Measurements from ENCODE around the gene TBC1D22A. TPM values are rescaled to one million over a fixed set of nuclear protein-coding genes. Genes with fewer than 3 reads are reported as not detected.

TBC1D22A gene
- polyA plus RNA-seq, 1 donor from 2014 or later, result 9.3 TPM

GRCh38 chr22:47177334-47177815, 414.9 kb downstream of the TBC1D22A start:
- H3K79me2 ChIP-seq (replicated peaks; ENCODE audit: insufficient read depth, low read length), result no peaks in the 10 kb centered on the region
- no peaks in the 10 kb centered on the region for H3F3A ChIP-seq (ENCODE audit: insufficient read depth, low read length, poor library complexity, severe bottlenecking)
- no peak overlapping the region for H3K4me3 ChIP-seq (ENCODE audit: low read length)
- no peaks in the 10 kb centered on the region for H3K36me3 ChIP-seq (ENCODE audit: insufficient read depth, low read length)
- no peak overlapping the region for H2AFZ ChIP-seq (ENCODE audit: low read depth, low read length)
- H3K27ac ChIP-seq (ENCODE audit: low read length), result no peak overlapping the region
- TF ChIP-seq SMC3 (conservative IDR thresholded peaks at IDR 0.05; ENCODE audit: poor library complexity) (no peak), CTCF (IDR thresholded peaks at IDR 0.05; ENCODE audit: poor library complexity, severe bottlenecking) (no peak), TAF1 (IDR thresholded peaks at IDR 0.05; ENCODE audit: low read depth) (no peak), EZH2 (IDR thresholded peaks at IDR 0.05; ENCODE audit: borderline replicate concordance, insufficient read depth, low read length, poor library complexity, severe bottlenecking) (no peak), REST (IDR thresholded peaks at IDR 0.05; ENCODE audit: borderline replicate concordance) (no peak), EP300 (conservative IDR thresholded peaks at IDR 0.05; ENCODE audit: poor library complexity, severe bottlenecking) (no peak), POLR2AphosphoS5 (IDR thresholded peaks at IDR 0.05) (no peak), RAD21 (conservative IDR thresholded peaks at IDR 0.05) (no peak), MXI1 (conservative IDR thresholded peaks at IDR 0.05; ENCODE audit: poor library complexity, severe bottlenecking) (no peak)
- no peaks in the 10 kb centered on the region for H3K9me2 ChIP-seq (ENCODE audit: insufficient read depth, low read length)
- H3K27me3 ChIP-seq (ENCODE audit: insufficient read depth, low read depth, low read length), result no peaks in the 10 kb centered on the region
- no peak overlapping the region for H3K4me2 ChIP-seq (ENCODE audit: low read length)
- no peaks in the 10 kb centered on the region for H3K9me3 ChIP-seq (ENCODE audit: low read length)
- H3K9ac ChIP-seq (ENCODE audit: low read length), result no peak overlapping the region
- no peaks in the 10 kb centered on the region for H4K20me1 ChIP-seq (ENCODE audit: insufficient read depth)

GRCh38 chr22:47178339-47178738, 415.9 kb downstream of the TBC1D22A start:
- H3K4me2 ChIP-seq (ENCODE audit: low read length), result no peak overlapping the region
- H3K9me3 ChIP-seq (ENCODE audit: low read length), result no peaks in the 10 kb centered on the region
- no peaks in the 10 kb centered on the region for H3F3A ChIP-seq (ENCODE audit: insufficient read depth, low read length, poor library complexity, severe bottlenecking)
- H4K20me1 ChIP-seq (ENCODE audit: insufficient read depth), result no peaks in the 10 kb centered on the region
- no peaks in the 10 kb centered on the region for H3K27me3 ChIP-seq (ENCODE audit: insufficient read depth, low read depth, low read length)
- no peak overlapping the region for H3K27ac ChIP-seq (ENCODE audit: low read length)
- H2AFZ ChIP-seq (ENCODE audit: low read depth, low read length), result no peak overlapping the region
- no peak overlapping the region for H3K4me3 ChIP-seq (ENCODE audit: low read length)
- H3K79me2 ChIP-seq (replicated peaks; ENCODE audit: insufficient read depth, low read length), result no peaks in the 10 kb centered on the region
- H3K36me3 ChIP-seq (ENCODE audit: insufficient read depth, low read length), result no peaks in the 10 kb centered on the region
- H3K9me2 ChIP-seq (ENCODE audit: insufficient read depth, low read length), result no peaks in the 10 kb centered on the region
- H3K9ac ChIP-seq (ENCODE audit: low read length), result no peak overlapping the region
- TF ChIP-seq MXI1 (conservative IDR thresholded peaks at IDR 0.05; ENCODE audit: poor library complexity, severe bottlenecking) (no peak), EZH2 (IDR thresholded peaks at IDR 0.05; ENCODE audit: borderline replicate concordance, insufficient read depth, low read length, poor library complexity, severe bottlenecking) (no peak), SMC3 (conservative IDR thresholded peaks at IDR 0.05; ENCODE audit: poor library complexity) (no peak), REST (IDR thresholded peaks at IDR 0.05; ENCODE audit: borderline replicate concordance) (no peak), EP300 (conservative IDR thresholded peaks at IDR 0.05; ENCODE audit: poor library complexity, severe bottlenecking) (no peak), POLR2AphosphoS5 (IDR thresholded peaks at IDR 0.05) (no peak), CTCF (IDR thresholded peaks at IDR 0.05; ENCODE audit: poor library complexity, severe bottlenecking) (no peak), TAF1 (IDR thresholded peaks at IDR 0.05; ENCODE audit: low read depth) (no peak), RAD21 (conservative IDR thresholded peaks at IDR 0.05) (no peak)
